Fibroblast of skin of scalp (primary cell): ENCODE results near the gene DCDC2B.
A peak's percentile ranks its signal among the peaks of the same experiment; 100 is the strongest.
"Not testable (repeated sequence)": the region's sequence is repeated elsewhere in the genome, so short reads cannot be mapped to it uniquely, and the experiment has no call there.

Experiments used
- DNase-seq: peaks from one replicate; pipeline ENCODE4 v3.0.0-alpha.2; 2013

DCDC2B gene

DNA sequence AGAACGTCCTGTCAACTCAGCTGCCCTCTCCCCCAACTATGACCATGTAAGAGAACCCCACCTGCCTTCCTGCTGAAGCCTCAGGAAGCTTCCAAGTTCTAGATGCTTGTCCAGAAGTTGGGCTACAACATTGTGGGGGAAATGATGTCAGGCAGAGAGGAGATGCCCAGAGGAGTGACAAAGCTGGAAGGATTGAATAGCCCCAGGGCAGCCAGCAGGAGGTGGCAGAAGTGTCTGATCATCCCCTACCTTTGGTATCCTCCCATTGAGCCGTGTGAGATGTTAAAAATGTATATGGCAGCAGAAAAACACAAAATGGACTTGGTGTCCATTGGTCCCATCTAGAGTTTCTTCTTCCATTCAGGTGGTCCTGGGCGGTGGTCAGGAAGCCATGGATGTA is 19.9 kb downstream of the DCDC2B start:
- DNase-seq: no peak

DNA sequence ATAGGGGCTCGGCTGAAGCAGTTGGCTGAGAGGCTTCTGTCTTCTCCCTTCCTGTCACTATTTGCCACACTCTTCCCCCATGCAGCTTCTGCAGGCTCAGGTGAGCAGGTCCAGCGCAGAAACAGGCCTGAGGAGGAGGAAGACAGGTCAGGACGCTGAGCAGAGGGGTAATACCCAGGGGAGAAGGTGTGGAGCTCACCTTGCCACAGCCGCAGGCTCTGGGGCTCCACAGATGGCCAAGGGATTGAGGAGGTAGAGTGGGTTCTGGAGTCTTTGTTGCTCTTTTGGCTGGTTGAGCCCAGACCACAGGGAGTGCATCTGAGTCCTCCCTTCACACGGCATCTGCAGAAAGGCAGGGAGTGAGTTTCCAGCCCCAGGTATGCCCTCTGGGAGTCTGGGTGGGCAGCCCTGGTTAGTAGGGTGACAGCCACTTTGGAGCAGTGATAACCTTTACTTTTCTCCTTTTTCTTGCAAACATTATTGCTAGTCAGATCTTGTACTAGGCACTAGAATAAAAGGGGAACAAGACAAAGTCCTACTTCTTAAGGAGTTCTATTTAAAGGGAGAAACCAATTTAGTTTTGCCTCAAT is 23.0 kb downstream of the DCDC2B start:
- no peak for DNase-seq

DNA sequence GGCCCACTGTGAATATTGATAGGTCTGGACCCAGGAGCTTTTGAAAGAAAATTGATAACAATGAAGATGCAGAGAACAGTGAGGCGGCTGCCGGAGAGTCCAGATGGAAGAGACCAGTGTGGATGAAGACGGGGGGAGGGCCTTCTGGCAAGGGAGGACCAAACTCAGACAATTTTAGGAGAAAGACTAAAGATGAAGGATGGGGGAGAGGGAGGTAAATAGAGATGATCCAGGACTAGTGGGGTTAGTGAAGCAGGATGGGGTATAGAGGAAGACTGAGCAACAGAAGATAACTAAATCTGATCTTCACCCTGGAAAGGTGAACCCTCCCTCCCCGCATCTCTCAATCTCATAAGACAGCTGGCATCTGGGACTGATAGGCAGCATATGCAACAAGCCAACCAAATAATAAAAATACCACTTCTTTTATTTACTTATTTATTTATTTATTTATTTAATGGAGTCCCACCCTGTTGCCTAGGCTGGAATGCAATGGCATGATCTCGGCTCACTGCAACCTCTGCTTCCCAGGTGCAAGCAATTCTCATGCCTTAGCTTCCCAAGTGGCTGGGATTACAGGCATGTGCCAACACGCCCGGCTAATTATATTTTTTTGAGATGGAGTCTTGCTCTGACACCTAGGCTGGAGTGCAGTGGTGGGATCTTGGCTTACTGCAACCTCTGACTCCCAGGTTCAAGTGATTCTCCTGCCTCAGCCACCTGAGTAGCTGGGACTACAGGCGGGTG is 23.8 kb downstream of the DCDC2B start:
- no peak for DNase-seq

DNA sequence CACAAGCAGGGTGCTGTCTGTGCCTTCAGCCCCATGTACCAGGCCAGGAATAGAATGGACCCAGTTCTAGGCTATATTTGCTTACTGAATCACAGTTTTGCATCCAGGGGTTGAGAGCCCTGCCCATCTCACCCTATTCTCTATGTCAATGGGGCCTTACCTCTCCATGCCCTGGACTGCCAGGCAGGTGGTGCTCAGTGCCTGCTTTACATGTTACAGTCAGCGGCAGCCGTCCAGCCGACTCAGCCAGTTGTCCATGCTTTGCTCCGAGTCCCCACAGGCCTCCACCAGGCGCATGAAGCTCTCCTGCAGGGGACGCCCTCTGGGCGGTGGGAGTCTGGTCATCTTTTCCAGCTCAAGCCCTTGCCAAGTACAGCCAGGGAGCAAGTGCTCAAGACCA is 25.9 kb downstream of the DCDC2B start:
- no peak for DNase-seq

DNA sequence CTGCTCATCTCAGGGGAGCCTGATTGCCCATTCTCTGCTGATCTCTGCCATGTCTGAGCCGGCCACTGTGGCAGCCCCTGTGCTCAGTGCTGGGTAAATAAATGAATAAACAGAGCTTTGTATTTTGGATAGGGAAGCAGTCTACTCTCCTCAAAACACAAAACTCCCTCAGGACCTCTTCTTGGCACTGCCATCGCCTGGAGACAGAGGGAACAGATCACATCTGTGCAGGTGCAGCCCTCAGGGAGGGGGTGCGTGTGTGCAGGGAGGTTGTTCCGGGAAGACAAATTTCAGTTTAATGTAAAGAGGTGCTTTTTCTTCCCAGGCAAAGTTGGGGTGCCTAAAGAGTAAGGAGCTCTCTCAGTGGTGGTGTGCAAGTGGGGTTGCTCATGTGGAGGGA is 30.4 kb downstream of the DCDC2B start:
- no peak for DNase-seq

DNA sequence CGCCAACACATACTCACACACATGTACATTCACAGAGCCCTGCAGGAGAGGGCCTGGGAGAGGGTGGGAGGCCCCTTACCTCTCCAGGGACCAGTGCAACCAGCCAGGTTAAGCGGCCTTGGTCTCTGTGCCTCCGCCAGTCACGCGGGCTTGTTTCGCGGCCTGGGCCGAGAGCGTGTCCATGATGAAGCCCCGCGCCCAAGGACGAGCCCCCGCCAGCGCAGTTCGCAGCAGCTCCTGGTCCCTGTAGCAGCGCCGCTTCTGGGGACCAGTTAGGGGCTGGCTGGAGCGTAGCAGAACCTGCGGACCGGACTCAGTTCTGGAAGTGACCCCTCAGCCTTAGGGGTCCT is 30.9 kb downstream of the DCDC2B start:
- DNase-seq: no peak

DNA sequence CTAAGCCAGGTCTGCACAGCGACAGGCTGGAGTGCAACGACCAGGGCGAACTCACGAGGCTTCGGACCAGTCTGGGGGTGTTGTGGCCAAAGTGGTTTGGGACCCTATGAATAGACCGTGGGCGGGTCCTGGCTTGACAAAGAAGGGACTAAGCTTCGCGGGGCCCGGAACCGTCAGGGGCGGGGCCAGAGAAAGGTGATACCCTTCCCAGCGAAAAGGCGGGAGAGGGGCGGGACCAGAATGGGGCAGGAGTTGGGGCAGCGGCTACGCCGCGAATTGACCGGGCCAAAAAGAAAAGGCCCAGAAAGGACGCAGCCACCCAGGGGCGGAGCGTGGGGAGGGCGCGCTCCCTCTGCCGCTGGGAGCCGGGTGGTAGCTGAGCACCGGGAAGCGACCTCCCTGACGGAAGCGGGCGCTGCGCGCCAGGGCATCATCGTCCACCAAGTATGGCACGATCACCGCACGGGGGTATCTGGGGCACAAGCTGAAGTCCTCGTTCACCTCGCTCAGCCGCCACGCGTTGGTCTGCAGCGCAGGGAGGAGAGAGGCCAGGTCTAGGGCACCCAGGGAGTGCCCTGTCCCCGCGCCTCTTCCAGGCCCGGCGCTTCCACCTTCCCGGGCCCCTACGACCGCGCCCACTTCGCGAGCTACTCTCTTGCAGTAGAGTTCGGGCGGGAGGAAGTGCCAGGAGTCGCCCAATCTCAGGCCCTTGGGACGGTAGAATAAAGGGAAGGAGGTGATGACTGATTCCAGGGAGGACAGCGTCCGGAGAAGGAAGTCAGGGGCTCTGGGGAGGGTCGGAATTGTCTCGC is 31.5 kb downstream of the DCDC2B start:
- DNase-seq: peak; percentile 54

DNA sequence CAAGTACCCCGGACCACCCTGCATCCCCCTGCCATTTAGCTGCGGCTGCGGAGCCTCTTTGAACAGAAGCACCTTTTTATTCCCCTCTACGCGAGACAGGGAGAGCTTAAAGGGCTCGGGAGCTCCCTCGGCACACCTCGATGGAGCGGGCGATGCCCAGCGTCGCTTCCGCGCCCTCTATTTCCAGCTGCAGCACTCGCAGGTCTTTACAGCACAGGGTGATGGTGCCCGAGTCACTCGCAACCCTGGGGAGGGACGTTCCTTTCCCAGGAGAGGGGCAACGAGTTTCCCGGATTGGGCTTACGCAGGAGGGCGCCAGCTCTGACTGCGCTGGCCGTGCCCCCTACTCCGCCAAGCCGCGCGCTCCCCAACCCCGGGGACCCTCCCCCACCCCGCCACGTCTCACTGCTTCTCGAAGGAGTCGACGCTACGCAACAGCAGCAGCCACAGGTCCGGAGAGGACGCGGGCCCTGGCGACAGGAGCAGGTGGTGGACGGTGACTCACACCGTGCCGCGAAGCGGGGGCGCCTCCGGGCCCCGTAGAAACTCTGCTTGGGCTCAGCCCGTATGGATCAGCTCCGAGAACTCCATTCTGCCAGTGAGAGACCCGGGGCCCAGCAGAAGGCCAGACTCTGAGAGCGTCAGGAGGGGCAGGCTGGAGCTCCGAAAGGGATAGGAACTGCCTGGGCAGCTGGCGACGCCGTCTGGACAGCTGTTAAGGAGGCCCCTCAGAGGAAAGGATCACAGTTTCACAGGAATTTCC is 32.3 kb downstream of the DCDC2B start:
- peak; percentile 41 for DNase-seq

DNA sequence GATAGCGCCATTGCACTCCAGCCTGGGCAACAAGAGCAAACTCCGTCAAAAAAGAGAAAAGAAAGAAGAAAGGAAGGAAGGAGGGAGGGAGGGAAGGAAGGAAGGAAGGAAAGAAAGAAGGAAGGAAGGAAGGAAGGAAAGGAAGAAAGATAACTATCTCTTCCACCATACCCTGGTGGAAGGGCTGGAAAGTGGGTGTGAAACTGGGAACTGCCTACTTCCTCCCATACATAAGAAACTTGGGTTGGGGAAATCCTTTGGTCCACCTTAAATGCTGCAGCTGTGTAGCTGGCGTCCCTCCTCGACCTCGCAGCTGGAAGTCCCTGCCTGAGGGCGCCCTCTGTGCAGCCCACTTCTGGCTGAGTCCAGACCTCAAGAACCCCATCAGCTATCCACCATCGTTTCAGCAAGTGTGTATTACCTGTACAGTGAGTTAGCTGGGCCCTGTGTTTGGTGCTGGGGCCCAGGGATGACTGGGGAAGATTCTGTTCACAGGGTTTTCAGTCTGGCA is 33.5 kb downstream of the DCDC2B start:
- DNase-seq: no peak

DNA sequence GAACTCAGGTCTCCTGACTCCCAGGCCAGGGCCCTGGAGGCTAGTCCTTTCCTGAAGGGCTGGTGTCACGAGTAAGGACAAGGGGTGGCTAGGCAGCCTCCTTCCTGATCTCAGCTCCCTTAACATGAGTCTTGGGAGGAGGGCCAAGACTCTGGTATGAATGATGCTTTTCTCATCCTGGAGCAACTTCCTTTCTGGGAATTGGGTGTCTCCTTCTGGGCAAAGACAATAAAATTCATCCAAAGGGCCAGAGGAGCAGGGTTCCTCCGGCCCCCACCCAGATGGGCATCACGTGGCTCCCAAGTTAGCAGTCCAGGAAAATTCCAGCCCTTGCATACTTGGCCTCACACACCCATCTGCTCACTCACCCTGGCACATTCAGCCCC is 38.0 kb downstream of the DCDC2B start, which contains the start of gene FAM167B:
Gene FAM167B (plus strand): TSS at position 335 of the 386 bp plus-strand sequence. CDS start 200 bp downstream, outside the sequence.
- peak; percentile 78 for DNase-seq

DNA sequence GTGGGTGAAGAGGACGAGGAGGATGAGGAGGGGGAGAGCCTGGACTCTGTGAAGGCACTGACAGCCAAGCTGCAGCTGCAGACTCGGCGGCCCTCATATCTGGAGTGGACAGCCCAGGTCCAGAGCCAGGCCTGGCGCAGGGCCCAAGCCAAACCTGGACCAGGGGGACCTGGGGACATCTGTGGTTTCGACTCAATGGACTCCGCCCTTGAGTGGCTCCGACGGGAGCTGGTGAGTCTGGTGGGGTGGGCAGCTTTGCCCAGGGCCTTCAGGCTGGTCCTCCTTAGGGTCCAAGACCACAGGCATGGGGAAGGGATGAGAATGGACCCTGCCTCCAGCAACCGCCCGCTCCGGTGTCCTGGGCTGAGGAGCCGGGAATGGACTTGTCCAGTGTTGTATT is 38.6 kb downstream of the DCDC2B start:
- DNase-seq: no peak

DNA sequence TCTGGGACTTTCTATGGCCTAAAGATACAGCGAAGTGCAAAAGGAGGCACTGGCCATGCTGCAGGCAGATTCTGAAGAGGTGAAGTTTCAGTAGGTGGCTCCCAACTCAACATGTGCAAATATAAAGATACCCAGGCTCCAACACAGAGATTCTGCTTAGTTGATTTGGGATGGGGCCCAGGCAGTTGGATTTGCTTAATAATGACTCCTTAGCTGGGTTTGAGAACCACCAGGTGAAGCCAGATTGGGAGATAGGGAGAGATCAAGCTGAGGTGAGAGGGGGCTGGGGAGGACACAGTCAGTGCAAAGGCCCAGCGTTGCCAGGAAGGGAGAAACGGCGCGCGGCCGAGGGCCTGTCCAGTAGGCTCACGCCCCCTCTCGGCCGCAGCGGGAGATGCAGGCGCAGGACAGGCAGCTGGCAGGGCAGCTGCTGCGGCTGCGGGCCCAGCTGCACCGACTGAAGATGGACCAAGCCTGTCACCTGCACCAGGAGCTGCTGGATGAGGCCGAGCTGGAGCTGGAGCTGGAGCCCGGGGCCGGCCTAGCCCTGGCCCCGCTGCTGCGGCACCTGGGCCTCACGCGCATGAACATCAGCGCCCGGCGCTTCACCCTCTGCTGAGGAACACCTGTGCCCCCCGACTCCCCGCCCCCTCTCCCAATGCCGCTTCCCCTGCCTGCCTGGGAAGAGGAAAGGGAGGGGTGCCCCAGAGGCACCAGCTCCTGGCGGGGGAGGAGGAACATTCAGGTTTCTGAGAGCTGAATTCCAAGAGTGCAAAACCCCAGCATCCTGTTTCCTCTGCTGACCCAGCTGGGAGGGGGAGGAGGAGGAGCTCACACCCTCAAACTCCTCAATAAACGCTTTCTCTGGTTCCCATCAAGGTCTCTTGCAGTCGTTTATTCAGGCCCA is 39.3 kb downstream of the DCDC2B start:
- peak; percentile 60 for DNase-seq

DNA sequence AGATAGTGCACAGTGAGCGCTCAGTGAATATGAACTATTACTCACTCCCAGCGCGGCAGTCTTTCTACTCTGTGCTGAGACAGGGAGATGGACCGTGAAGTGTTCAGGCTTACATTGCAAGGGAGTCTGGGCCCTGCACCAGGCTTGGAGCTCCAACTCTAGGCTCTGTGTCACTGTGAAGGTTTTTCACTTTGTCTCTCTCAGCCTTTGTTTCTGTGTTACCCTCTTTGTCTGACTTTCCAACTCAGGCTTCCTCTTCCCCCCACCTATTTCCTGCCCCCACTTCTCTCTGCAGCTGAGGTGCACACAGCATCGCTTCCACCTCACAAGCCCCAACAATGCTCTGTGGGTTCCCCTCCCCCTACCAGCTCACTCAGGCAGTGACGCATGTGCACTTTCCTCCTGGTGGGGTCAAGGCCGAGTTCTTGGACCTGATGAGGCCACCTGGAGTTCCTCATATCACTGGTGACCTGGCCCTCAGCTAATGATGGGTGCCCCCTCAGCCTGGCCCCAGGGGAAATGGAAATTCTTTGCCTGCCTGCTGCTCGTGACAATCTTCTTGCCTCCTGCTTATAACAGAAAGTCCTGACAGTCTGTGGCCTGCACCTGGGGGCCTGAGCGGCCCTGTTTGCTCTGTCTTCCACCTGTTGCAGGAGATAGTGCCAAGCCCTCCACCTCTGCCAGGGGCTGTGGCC is 41.1 kb downstream of the DCDC2B start:
- DNase-seq: no peak

DNA sequence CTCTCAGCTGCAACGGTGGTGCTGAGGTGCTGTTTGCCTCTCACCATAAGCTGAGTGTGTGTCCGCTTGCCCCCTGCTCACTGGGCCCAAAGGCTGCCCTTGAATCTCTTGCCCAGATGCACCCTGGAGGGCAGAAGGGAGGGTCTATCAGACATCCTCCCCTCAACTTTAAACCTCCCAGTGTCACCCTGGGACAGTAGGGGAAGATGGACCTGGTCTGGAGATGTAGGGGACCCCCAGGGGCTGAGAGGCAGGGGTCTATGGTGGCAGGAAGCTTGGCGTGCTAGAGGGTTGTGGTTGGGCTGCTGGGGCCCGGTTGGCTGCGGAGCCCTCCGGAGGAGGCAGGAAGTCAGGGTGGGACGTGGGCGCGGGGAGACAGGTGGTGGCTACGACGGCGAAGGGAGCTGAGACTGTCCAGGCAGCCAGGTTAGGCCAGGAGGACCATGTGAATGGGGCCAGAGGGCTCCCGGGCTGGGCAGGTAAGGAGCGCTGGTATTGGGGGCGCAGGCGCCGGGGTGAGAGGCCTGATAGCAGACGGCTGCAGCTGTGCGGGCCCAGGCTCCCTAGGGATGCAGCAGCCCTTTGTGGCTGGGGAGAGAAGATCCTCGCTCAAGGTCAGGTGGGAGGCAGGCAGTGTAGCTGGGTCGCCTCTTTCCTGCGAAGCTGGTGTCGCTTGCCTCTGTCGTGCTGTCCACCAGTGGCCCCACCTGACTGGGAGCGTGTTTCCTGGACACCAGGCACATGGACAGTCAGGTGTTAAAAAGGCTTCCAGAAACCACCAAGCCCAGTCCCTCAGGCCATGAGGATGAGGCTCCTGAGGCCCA is 42.2 kb downstream of the DCDC2B start, which contains the start of gene LCK:
Gene LCK (plus strand): TSS at position 373 of the 824 bp plus-strand sequence. CDS start 23,065 bp downstream, outside the sequence.
- DNase-seq: no peak

DNA sequence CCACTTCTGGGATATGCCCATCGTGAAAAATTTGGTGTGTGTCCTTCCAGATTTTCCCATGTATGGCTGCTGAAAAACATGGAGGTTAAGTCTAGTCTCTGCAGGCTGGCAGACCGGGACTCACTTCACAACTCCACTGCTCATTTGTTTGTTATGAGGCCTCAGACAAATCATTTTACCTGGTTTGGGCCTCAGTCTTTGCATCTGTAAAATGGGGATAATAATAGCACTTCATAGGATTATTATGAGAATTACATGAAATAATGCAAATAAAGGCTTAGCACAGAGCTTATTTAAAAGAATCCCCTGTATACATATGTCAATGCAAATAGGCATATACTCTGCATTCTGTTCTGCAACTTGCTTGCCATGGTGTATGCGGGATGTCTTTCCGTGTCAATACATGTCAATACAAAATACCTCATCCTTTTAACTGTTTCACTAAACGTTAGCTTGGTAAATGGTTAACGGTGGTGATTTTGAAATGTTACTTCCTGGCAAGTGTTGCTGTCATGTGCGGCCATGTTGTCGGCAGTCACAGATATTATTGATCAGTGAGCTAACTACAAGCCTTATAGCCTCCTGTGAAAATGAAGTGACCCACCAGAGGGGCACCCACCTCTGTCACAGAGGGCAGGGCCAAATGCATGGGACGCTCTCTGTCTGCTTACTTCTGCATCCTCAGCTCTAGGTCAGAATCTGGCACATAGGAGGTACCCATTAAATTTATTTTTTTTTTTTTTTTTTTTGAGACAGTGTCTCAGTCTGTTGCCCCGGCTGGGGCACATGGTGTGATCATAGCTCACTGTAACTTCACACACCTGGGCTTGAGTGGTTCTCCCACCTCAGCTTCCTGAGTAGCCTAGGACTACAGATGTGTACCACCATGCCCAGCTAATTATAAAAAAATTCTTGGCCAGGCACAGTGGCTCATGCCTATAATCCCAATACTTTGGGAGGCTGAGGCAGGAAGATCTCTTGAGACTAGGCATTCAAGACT is 46.5 kb downstream of the DCDC2B start:
- DNase-seq: no peak

DNA sequence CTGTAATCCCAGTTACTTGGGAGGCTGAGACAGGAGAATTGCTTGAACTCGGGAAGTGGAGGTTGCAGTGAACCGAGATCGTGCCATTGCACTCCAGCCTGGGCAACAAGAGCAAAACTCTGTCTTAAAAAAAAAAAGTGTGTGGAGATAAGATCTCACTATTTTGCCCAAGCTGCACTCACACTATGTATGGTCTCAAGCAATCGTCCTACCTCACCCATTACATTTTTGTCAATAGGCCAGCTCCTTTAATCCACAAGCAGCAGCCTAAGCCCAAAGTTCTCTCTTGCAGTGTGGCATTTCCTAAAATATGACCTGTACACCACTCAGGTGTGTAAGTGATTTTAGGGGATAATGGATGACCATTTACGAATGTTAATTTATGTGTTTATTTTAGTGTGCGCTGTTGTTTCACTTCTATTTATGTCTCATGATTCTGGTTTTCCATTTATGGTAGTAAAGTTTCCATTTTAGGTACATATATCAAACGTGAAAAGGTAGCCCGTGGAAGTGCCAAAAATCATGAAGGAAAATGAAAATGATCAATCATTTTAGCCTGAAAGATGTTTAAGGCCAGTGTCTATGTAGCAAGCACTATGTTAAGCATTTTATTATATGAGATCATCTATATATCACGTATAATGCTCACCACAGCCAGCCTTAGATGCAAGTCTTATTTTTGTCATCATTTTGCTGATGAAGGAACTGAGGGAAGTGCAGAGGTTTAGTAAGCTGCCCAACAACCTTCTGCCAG is 47.8 kb downstream of the DCDC2B start:
- DNase-seq: no peak

DNA sequence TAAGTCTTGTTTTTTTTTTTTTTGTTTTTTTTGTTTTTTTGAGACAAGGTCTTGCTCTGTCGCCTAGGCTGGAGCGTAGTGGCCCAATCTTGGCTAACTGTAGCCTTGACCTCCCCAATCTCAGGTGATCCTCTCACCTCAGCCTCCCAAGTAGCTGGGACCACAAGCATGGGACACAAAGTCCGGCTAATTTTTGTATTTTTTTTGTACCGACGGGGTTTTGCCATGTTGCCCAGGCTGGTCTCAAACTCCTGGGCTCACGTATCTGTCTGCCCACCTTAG is 48.3 kb downstream of the DCDC2B start:
- no peak for DNase-seq

DNA sequence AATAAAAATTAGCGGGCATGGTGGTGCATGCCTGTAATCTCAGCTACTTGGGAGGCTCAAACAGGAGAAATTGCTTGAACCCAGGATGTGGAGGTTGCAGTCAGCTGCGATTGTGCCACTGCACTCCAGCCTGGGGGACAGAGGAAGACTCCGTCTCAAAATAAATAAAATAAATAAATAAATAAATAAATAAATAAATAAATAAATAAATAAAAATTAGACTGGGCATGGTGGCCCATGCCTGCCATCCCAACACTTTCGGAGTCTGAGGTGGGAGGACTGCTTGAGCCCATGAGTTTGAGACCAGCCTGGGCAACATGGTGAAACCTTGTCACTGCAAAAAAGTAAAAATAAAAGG is 54.3 kb downstream of the DCDC2B start:
- not testable (repeated sequence) for DNase-seq
